Esophagus squamous epithelium (tissue), 5 donors: ENCODE measurements around the gene TGFBRAP1. TPM values are rescaled to one million over a fixed set of nuclear protein-coding genes. Genes with fewer than 3 reads are reported as not detected.

Experiments
- DNase-seq: peaks from one replicate; lab custom pipeline; 2025; lab: John Stamatoyannopoulos, UW
- H3K27ac ChIP-seq, 4 donors: fragments of 200-600 bp; sonication (generic); one replicate each; pipeline ENCODE4 v1.5.1; 2016 to 2019; ENCODE audit warnings: mild to moderate bottlenecking in 1 of 4
- H3K27me3 ChIP-seq, 4 donors: fragments of 200-600 bp; sonication (generic); 1 replicate in 3 of 4; 2 replicates in 1 of 4; pipeline versions ENCODE4 v1.5.1 to v1.6.0; 2017 to 2021; ENCODE audit warnings: antibody characterized with exemption in 1 of 4
- H3K36me3 ChIP-seq, 3 donors: fragments of 200-600 bp; sonication (generic); one replicate each; pipeline ENCODE4 v1.5.1; 2016 to 2019
- H3K4me1 ChIP-seq, 3 donors: fragments of 200-600 bp; sonication (generic); one replicate each; pipeline ENCODE4 v1.5.1; 2017 to 2019
- H3K4me3 ChIP-seq, 4 donors: fragments of 200-600 bp; sonication (generic); 1 replicate in 3 of 4; 2 replicates in 1 of 4; pipeline ENCODE4 v1.5.1; 2016 to 2019; ENCODE audit warnings: mild to moderate bottlenecking in 2 of 4, moderate library complexity in 1 of 4
- H3K9me3 ChIP-seq, 3 donors: fragments of 200-600 bp; sonication (generic); one replicate each; pipeline ENCODE4 v1.5.1; 2016 to 2019
- CTCF ChIP-seq, 6 experiments: fragments of 450-650 bp in 4 of 6; fragments of 200-600 bp in 2 of 6; sonication (generic) in 2 of 6; IDR thresholded peaks; one replicate each; pipeline ENCODE4 v1.5.1; 2016 to 2019; ENCODE audit warnings: antibody characterized with exemption in 6 of 6, mild to moderate bottlenecking in 4 of 6, moderate library complexity in 4 of 6
- POLR2A ChIP-seq, 4 donors: fragments of 450-650 bp; IDR thresholded peaks; one replicate each; pipeline ENCODE4 v1.6.1; 2017; ENCODE audit warnings: antibody characterized with exemption in 4 of 4, mild to moderate bottlenecking in 4 of 4, moderate library complexity in 3 of 4
- WGBS, 2 donors: methylation state at CpG; one replicate each; pipeline ENCODE4 v1.1.5; 2018; 5-methylcytosine and 5-hydroxymethylcytosine counted together
- intact Hi-C: fragments of 100-400 bp; cut with DNase I; formaldehyde crosslinking; loops from one replicate; pipeline ENCODE4 v1.15.0; 2022
- total RNA-seq, 4 donors: library from RNA; depleted of rRNA; stranded (reverse); fragments of >200 nt; gene quantifications; one replicate each; pipeline ENCODE4 v1.1.0, GENCODE V29; 2016
- donor health status: DM: yes; HTN: yes; CAD: no.

Gene TGFBRAP1
- total RNA-seq, 4 donors from 2014 or later: 11.7 to 24.6 (median 15.6) TPM

GRCh38 chr2:105231232-105231619, 98.3 kb downstream of the TGFBRAP1 start:
- no peak overlapping the region for H3K27ac ChIP-seq
- H3K27me3 ChIP-seq: peaks cover 0 to 9% (median 0%) of the 10 kb centered on the region in 4 donors
- no peaks in the 10 kb centered on the region for H3K36me3 ChIP-seq
- no peak overlapping the region for H3K4me3 ChIP-seq
- TF ChIP-seq CTCF (IDR thresholded peaks at IDR 0.05) (no peak), POLR2A (IDR thresholded peaks at IDR 0.05) (no peak)
- DNase-seq: no peak
- 54 to 74% methylated on average over 3 of the region's 3 CpGs for WGBS, 2 donors
- intact Hi-C loops: no loop called here
- H3K4me1 ChIP-seq: peaks cover 0 to 7% (median 0%) of the 10 kb centered on the region in 3 donors
- no peaks in the 10 kb centered on the region for H3K9me3 ChIP-seq

GRCh38 chr2:105224444-105224843, 105.1 kb downstream of the TGFBRAP1 start:
- Histone ChIP-seq H3K36me3 (no peaks in the 10 kb centered on the region), H3K4me1 (no peaks in the 10 kb centered on the region), H3K27ac (no peak overlapping the region), H3K27me3 (peaks cover 0 to 9% (median 0%) of the 10 kb centered on the region in 4 donors), H3K4me3 (no peak overlapping the region), H3K9me3 (no peaks in the 10 kb centered on the region)
- WGBS, 2 donors: 72 to 81% methylated on average over 9 of the region's 9 CpGs
- no peak for TF ChIP-seq CTCF (IDR thresholded peaks at IDR 0.05)
- no peak for TF ChIP-seq POLR2A (IDR thresholded peaks at IDR 0.05)
- DNase-seq: no peak
- intact Hi-C loops: no loop called here

- peaks cover 0 to 5% (median 0%) of the 10 kb centered on the region in 4 donors for H3K27me3 ChIP-seq
- 81 to 84% methylated on average over 3 of the region's 3 CpGs for WGBS, 2 donors
- H3K4me1 ChIP-seq: no peaks in the 10 kb centered on the region
- no peaks in the 10 kb centered on the region for H3K36me3 ChIP-seq
- no peak for DNase-seq
- TF ChIP-seq POLR2A (IDR thresholded peaks at IDR 0.05) (no peak), CTCF (IDR thresholded peaks at IDR 0.05) (no peak)
- no peak overlapping the region for H3K4me3 ChIP-seq
- intact Hi-C loops: no loop called here
- no peaks in the 10 kb centered on the region for H3K9me3 ChIP-seq
- no peak overlapping the region for H3K27ac ChIP-seq
Measured at GRCh38 chr2:105220604-105221003, 108.9 kb downstream of the TGFBRAP1 start.

GRCh38 chr2:105215586-105216192, 113.8 kb downstream of the TGFBRAP1 start:
- 45 to 60% methylated on average over 3 to 5 of the region's 5 CpGs for WGBS, 2 donors
- TF ChIP-seq CTCF (IDR thresholded peaks at IDR 0.05) (no peak), POLR2A (IDR thresholded peaks at IDR 0.05) (no peak)
- Histone ChIP-seq H3K27me3 (no peaks in the 10 kb centered on the region), H3K4me3 (no peak overlapping the region), H3K27ac (no peak overlapping the region), H3K4me1 (no peaks in the 10 kb centered on the region), H3K36me3 (no peaks in the 10 kb centered on the region), H3K9me3 (no peaks in the 10 kb centered on the region)
- intact Hi-C loops: no loop called here
- DNase-seq: no peak

Other genes starting within 250 kb of the TGFBRAP1 start
- gene GPR45, start 88.0 kb downstream of the TGFBRAP1 start, total RNA-seq: not detected
- 10 to 100 TPM in 3 of 4 donors, 1 to 10 TPM in 1; 9.3 to 19.8 (median 12.4) TPM for gene C2orf49, start 7.8 kb upstream of the TGFBRAP1 start, total RNA-seq
- 10 to 100 TPM; 46.1 to 89.1 (median 54.7) TPM for gene FHL2, start 69.3 kb upstream of the TGFBRAP1 start, total RNA-seq